WTC11 (cell line): ENCODE results near the gene ZFAND3.

Experiments
- AFF4 ChIP-seq: sonication (generic); formaldehyde crosslinking; IDR thresholded peaks from 2 replicates; pipeline ENCODE4 v1.8.1; 2023; ENCODE audit warnings: mild to moderate bottlenecking, missing genetic modification reagents, borderline replicate concordance
- MYBL2 ChIP-seq: sonication (generic); formaldehyde crosslinking; IDR thresholded peaks from 2 replicates; pipeline ENCODE4 v1.8.1; 2023; ENCODE audit warnings: mild to moderate bottlenecking, moderate library complexity, missing genetic modification reagents

DNA sequence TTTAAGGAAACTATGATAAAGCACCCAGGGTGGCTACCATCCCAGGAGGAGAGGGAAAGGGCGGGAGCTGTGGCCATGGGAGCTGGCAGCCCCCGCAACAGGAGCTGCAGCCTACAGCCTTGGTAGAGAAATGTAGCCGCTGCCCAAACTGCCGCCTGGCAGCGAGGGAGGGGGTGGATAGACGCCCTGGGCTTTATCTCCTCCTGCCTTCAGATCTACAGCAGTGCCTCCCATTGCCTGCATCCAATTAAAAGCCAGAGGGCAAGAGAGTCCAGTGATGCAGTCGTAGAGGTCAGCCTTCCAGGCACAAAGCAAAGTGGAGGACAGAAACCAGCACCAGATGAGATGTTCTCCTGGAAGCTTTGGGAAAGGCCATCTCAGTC is 35.0 kb upstream of the ZFAND3 start:
- no peak for TF ChIP-seq MYBL2 (CRISPR knock-in tag)
- TF ChIP-seq AFF4 (CRISPR knock-in tag) = no peak
